HT1080 (cell line): Measurements from ENCODE around the gene PTP4A2. TPM values are rescaled to one million over a fixed set of nuclear protein-coding genes. Genes with fewer than 3 reads are reported as not detected.

Experiments
- DNase-seq: peaks from one replicate; pipeline ENCODE4 v3.0.0-alpha.2; 2015; ENCODE audit warnings: low read depth
- total RNA-seq: library from RNA; depleted of rRNA; stranded (reverse); fragments of >200 nt; shearing (Covaris generic); gene quantifications from 2 replicates; pipeline ENCODE4 v1.2.3, GENCODE V29; 2014; rRNA removed

The PTP4A2 gene
- total RNA-seq, 1 experiment from 2014 or later = 496 TPM

- no peak for DNase-seq
These were observed 76.8 kb downstream of the PTP4A2 start for GRCh38 chr1:31861346-31861745.

DNA sequence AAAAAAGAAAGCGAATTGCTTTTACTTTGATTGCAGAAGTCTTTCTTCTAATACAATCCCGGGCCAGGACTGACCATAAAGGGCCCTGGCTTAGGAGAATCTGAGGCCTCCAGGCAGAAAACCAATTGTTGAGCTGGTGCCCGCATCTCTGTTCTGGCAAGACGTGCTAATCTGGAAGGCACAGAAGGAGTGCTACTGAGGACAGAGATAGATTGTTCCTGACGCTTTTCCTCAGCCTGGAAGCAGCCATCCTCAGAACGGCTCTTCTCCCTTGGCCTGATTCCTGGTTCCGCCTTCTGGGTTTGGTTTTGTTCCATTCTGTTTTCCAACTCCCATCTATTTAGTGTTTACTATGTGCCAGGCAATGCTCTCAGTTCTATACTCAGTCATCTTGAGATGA lies 77.6 kb downstream of the PTP4A2 start:
- DNase-seq = no peak

DNA sequence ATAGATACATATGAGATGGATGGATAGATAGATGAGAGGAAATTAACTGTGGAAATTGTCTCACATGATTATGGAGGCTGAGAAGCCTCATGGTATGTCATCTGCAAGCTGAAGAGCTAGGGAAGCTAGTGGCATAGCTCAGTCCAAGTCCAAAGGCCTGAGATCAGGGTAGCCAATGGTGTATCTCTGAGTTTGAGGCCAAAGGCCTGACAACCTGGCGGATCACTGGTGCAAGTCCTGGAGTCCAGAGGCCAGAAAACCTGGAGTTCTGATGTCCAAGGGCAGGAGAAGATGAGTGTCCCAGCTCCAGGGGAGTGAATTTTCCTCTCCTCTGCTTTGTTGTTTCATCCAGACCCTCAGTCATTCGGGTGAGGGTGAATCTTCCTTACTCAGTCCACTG lies 78.4 kb downstream of the PTP4A2 start:
- no peak for DNase-seq

GRCh38 chr1:31859044-31859443 lies 79.1 kb downstream of the PTP4A2 start:
- no peak for DNase-seq

- no peak for DNase-seq
These were observed 80.3 kb downstream of the PTP4A2 start for GRCh38 chr1:31857863-31858262.

Other genes starting within 250 kb of the PTP4A2 start
- gene COL16A1, start 234.4 kb downstream of the PTP4A2 start, total RNA-seq = 5.3 and 7.3 TPM in 2 replicates
- 10.8 and 14.1 TPM in 2 replicates for gene ADGRB2, start 174.0 kb downstream of the PTP4A2 start, total RNA-seq
- 16.4 and 25.2 TPM in 2 replicates for gene SPOCD1, start 122.3 kb downstream of the PTP4A2 start, total RNA-seq
- 54.6 and 111 TPM in 2 replicates for gene KHDRBS1, start 75.5 kb upstream of the PTP4A2 start, total RNA-seq
- 19.1 and 24.7 TPM in 2 replicates for gene TMEM39B, start 134.6 kb upstream of the PTP4A2 start, total RNA-seq
- 35.7 and 40.0 TPM in 2 replicates for gene KPNA6, start 169.7 kb upstream of the PTP4A2 start, total RNA-seq
- 56.1 and 67.5 TPM in 2 replicates for gene TXLNA, start 241.3 kb upstream of the PTP4A2 start, total RNA-seq